PC-3 (cell line): ENCODE measurements around the gene PRR12.

ENCODE experiments used
- CTCF ChIP-seq: fragments of 300-600 bp; sonication (generic); conservative IDR thresholded peaks from 2 replicates; pipeline ENCODE4 v1.5.1; 2017; ENCODE audit warnings: antibody characterized with exemption, low read depth, mild to moderate bottlenecking, low read length
- EZH2 ChIP-seq: fragments of 300-600 bp; sonication (generic); IDR thresholded peaks from one replicate; pipeline ENCODE4 v1.6.1; 2017; ENCODE audit warnings: antibody characterized with exemption, mild to moderate bottlenecking, low read length; ENCODE audit not compliant: unreplicated experiment
- EZH2phosphoT487 ChIP-seq: fragments of 300-600 bp; sonication (generic); IDR thresholded peaks from 2 replicates; pipeline ENCODE4 v1.6.1; 2018; ENCODE audit warnings: mild to moderate bottlenecking, antibody characterized with exemption, low read length, borderline replicate concordance

- TF ChIP-seq CTCF (no peak), EZH2 (no peak), EZH2phosphoT487 (no peak)
Measured at GRCh38 chr19:49592486-49593232, 1.7 kb downstream of the PRR12 start.
